Right renal cortex interstitium (tissue), 3 donors: Measurements from ENCODE around the gene TYW5. TPM values are rescaled to one million over a fixed set of nuclear protein-coding genes. Genes with fewer than 3 reads are reported as not detected.

Experiments used
- polyA plus RNA-seq, 3 donors: library from polyadenylated mRNA; unstranded; fragments of 120-200 nt; gene quantifications; one replicate each; pipeline ENCODE4 v1.2.1, GENCODE V29; 2013; ENCODE audit not compliant: insufficient read length in 3 of 3

The TYW5 gene
- polyA plus RNA-seq, 3 donors = 12.9 to 13.3 (median 13.2) TPM

Other genes starting within 250 kb of the TYW5 start
- gene FTCDNL1, start 104.3 kb downstream of the TYW5 start, polyA plus RNA-seq = 1 to 10 TPM; 1.2 to 1.8 (median 1.2) TPM
- gene C2orf69, start 44.2 kb downstream of the TYW5 start, polyA plus RNA-seq = 10 to 100 TPM; 11.6 to 12.9 (median 12.2) TPM
- gene MAIP1, start 91 bp upstream of the TYW5 start, polyA plus RNA-seq = 10 to 100 TPM; 36.6 to 42.0 (median 40.4) TPM